GM12801 (cell line): ENCODE results near the gene DPM2.

ENCODE experiments used
- TF ChIP-seq, protein P1 (sequence below): IDR thresholded peaks from one replicate; pipeline ENCODE4 v1.5.1; 2011; ENCODE audit warnings: control low read depth; ENCODE audit not compliant: insufficient read length; ENCODE audit errors: extremely low read depth

Gene DPM2

DNA sequence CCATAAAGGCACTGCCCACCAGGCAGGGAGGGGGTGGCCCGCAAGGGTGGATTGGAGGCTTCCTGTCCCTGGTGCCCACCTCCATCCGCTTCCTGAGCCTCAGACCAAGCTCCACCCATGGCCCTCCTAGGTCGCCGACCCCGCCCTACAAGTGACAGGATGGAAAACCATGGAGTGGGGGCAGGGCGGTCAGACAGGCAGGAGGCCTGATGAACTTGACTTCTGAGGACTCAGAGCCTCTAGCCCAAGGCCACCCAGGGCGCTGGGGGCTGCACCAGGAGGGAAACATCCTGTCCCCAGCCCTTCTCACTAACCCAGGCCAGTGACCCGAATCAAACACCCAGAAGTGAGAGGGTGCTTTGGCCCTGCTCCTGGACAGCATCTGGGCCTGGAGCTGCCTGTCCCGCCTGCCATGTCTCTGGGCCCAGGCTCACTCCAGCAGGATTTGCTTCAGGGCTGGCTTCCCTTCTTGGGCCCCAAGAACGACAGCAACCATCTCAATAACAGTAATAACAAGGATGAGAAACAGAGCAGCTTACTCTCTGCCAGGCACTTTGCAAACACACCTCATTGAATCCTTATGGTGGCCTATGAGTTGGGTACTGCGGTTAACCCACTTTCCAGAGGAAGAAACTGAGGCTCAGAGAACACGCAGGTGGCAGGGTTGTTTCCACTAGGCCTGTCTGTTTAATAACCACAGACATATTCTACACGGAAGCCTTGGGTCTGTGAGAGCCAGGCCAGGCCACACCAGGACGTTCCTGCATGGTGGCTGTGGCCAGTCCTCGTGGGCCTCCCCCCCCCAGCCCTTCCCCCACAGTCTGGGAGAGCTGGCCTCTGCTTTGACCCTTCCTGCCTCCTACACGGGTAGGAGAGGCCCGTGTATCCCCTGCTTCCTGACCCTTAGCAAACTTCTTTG lies 33.8 kb downstream of the DPM2 start:
- TF ChIP-seq, protein P1, sequence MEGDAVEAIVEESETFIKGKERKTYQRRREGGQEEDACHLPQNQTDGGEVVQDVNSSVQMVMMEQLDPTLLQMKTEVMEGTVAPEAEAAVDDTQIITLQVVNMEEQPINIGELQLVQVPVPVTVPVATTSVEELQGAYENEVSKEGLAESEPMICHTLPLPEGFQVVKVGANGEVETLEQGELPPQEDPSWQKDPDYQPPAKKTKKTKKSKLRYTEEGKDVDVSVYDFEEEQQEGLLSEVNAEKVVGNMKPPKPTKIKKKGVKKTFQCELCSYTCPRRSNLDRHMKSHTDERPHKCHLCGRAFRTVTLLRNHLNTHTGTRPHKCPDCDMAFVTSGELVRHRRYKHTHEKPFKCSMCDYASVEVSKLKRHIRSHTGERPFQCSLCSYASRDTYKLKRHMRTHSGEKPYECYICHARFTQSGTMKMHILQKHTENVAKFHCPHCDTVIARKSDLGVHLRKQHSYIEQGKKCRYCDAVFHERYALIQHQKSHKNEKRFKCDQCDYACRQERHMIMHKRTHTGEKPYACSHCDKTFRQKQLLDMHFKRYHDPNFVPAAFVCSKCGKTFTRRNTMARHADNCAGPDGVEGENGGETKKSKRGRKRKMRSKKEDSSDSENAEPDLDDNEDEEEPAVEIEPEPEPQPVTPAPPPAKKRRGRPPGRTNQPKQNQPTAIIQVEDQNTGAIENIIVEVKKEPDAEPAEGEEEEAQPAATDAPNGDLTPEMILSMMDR, result no peak

DNA sequence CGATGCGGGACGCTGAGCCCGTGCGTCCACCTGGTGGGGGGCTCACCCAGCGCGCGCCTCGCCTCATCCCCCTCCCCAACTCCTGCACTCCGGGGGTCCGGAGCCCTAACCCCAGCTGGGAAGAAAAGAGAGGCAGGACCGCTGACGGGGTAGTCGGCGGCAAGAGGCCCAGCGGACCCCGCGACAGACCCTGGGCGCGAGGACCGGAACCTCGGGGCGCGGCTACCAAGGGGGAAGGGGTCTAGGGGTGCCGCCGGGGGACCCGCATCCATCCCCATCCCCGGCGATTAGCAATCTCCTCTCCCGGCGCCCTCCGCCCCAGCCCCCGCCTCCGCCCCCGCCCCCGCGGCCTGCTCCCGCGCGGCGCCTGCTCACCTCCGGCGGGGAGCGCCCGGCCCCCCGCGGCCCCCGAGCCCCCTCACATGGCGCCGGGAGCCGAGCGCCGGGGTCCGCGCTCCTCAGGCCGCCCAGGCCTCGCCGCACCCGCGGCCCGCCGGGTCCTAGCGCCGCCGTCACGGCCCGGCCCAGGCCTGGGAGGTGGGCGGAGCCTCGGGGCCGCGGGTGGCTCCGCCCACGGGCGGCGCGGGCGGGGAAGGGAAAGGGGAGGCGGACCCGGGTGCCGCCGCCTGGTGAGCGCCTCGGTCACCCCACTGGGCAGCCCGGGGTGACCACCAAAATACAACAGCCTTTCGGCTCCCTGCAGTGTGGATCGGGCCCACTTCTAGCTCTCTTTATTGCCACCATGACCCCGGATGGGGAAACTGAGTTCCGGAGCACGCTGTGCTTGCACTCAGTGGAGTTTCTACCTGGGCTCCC lies 38.3 kb downstream of the DPM2 start, which contains the start of gene ST6GALNAC6:
Gene ST6GALNAC6 (minus strand): TSS at position 476 of the 816 bp plus-strand sequence. CDS start 1,622 bp downstream, outside the sequence.
- TF ChIP-seq, protein P1, result no peak

DNA sequence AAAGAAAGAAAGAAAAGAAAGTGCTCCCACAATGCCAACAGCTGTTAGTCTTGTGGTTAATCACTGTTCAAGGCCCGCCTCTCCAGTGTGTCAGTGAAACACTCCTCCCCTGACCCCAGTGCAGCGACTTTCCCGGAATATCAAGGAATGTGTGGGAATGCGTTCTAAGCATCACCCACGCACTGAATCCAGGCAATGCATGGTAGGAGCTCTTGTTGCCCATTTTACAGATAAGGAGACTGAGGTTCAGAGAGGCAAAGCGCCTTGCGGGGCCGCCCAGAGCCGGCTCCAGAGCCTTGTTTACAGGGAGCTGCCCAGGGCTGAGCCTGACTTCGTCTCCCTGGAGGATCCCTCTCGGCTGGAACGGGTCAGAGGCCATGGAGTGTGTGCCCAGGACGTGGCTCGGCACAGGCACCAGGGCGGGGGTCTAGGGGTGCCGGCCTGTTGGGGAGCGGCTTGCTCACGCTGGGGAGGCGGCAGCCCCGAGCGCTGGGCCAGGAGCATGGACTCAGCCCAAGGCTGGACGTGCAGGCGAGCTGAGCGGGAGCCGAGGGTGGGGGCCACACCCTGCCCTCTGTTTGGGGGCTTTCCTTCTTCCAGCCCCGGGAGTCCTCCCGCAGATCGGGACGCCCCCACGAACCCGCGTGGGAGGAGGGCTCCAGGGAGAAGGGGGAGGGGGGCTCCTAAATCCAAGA lies 39.1 kb downstream of the DPM2 start:
- TF ChIP-seq, protein P1, result no peak

DNA sequence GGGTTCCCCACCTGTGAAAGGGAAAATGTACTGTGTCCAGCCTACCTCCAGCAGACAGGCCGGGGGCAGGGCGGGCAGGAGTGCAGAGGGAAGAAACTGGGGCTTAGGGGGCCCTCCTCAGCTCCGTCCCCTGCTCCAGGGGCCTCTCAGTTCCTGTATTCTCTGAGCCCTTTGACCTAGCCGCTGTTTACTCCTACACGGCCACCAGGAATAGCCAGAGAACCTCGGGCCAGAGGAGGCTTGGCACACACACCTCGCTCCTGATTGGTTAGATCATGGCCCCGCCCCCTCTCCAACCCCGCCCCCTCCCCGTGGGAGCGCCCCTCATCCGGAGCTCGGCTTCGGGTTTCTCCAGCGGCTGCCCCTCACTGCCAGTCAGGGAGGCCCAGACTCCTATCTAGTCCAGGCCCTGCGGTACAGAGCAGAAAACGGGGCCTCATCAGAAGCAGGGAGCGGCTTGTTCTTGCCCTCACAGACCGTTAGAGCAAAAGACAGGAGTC lies 40.4 kb downstream of the DPM2 start:
- TF ChIP-seq, protein P1, result no peak

DNA sequence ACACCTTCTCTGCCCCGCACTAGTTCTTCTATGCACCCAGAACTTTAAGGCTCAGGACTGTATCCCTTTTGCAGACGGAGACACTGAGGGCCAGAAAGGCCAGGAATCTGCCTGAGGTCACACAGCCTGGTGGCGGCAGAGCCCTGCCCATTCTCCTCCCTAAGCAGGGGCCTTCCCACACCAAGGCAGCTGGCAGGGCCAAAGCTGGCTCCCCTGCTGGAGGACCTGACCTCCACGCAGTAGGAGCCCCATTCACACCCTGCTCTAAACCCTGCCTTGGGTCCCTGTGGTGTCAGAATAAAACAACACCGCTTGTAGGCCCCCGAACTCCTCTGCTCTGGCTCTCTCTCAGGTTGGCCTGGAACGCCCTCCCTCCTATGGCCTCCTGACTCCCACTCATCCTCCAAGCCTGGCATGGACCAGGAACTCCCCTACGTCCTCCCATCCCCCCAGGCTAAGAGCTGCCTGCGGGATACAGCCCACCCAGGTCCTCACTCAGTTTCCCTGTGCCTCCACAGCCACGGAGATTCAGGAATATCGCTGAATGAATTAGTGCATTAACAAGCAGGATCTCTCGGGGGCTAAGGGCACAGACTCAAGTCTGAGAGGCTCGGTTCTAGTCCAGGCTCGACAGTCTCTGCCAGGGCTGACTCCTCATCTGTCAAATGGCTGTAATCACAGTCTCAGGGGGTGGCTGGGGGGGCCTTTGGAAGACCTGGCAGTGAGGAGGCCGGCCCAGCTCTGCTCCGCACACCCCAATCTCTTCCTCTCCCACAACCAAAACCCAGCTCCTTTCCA lies 41.1 kb downstream of the DPM2 start:
- TF ChIP-seq, protein P1, result no peak

DNA sequence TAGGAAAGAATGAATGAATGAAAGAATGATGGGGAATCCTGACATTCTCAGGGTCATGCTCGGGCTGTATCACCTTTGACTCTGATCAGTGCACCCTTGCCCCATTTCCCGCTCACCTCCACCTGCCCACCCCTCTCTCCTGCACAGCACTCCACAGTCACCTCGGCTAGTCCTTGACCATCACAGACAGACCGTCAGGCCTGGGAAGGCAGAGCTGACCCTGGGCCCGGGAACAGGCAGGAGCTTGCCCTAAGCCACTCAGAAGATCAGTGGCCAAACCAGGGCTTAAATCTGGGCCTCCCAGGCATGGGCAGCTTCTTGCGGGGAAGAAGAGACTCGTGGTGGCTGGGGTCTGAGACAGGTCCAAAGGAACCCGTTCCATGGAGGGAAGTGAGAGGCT lies 41.8 kb downstream of the DPM2 start:
- TF ChIP-seq, protein P1, result no peak
